ENCODE data around the gene TMEM140. TPM values are rescaled to one million over a fixed set of nuclear protein-coding genes. Genes with fewer than 3 reads are reported as not detected.

Gene TMEM140
- total RNA-seq: 1.2 TPM in 1 of 2 replicates, not detected in the other

DNA sequence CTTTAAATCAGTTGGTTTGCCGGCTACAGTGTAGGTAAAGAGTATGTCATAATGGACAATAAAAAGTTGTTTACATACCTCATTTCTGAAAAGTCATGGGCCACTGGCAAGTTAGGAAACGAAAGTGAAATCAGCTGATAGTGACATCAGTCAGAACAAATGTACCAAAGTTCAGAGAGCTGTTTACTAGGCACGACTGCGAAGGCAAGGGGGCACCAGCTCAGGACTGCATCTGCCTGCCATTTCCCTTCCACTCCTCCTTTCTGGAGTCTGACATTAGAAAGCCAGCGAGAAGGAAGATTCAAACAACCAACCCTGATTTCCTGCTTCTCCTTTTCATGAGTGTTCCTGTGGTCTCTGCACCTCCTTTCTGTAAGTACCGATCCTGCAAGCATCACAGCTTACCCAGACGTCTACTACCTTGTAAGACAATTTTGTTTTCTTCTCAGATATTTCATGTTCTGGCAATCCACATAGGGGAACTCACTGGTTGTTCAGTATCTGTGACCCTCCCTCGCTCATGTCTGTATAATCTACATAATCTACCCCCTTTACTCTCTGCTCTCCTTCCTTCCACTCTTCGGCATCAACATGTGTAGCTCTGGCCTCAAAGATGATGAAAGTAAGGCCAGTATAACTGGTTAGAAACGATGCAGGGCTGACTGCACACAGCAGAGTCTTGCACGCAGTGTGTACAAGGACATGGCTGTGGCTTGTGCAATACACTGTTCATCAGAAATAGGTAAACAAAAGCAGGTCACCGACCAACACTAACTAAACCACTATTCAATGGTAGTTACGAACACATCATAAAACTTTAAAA lies at the start of gene TMEM140:
TSS of gene TMEM140 (plus strand) at position 174 of the 823 bp plus-strand sequence. CDS start 16,370 bp downstream, outside the sequence.

DNA sequence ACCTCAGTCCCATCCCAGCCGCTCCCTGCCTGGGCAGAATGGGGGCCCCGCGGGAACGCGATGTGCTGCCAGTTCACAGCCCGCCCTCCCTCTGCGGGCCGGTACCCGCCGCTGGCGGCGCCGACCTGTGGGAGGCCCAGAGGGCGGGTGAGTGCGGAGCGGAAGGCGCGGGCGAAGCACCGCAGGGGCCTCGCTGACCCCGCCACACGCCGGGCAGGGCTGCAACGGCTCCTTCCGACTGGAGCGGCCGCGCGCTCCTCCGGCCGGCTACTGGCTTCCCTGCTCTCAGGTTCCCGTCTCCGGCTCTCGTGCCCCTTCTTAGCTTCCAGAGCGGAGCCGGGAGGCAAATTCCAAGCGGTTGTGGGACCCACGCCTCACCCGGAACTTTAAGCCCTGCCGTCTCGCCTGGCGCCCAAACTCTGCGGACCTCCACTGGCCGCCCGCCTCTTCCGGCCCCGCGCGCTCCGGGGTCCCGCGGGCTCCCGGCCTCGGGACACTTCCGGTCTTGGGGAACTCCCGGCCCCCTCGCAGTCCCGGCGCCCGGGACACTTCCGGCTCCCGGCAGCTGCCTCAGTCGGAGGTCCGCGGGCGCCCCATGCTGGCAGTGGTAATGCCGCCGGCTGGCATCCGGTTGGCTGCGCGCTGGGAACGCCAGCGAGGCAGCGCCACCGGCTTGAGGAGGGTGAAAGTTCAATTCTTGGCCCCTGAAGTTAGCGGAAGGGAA lies 22.6 kb downstream of the TMEM140 start, which contains the start of gene CYREN:
TSS of gene CYREN (minus strand) at position 434 of the 724 bp plus-strand sequence. CDS start 1,785 bp downstream, outside the sequence.

DNA sequence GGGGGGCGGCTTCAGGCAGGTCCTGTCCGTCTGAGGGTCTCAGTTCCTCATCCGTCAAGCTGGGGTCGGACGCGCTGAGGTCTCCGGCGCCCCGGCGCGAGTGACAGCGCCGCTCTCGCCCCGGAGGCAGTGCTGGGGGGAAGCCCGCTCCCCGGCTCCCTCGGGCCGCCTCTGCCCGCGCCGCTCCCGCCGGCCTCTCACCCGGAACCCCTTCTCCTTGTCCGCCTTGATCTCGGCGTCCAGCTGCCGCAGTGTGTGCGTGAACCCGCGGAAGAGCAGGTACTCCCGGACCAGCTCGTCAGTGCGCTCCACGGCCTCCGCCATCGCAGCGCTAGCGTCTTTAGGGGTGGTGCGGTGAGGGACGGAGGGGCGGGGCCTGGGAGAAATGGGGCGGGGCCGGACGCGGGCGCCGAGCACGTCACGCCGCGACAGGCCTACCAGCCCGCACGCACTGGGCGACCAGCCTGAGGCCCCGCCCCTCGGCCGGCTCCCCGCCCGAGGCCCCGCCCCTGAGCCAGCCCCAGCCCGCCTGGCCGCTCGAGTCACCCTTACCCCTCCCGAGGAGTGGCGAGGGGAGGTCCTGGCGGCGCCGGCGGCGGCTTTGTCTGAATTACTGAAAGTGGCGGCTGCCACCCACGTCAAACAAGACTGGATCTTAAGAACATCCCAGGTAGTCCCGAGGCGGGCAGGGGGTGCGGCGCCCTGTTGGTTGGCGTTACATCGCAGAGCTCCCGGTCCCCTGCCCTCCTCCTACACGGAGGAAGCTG lies 63.5 kb downstream of the TMEM140 start, which contains the start of gene WDR91:
TSS of gene WDR91 (minus strand) at position 348 of the 767 bp plus-strand sequence. CDS start at position 324, 24 bp downstream.

Other genes with a start within 250 kb of the TMEM140 start
- 0.64 and 0.96 TPM in 2 replicates for gene AGBL3, start 161.6 kb upstream of the TMEM140 start, total RNA-seq
- 50.1 and 55.0 TPM in 2 replicates for gene CYREN, start 22.6 kb downstream of the TMEM140 start, total RNA-seq
- 12.4 and 17.1 TPM in 2 replicates for gene WDR91, start 63.5 kb downstream of the TMEM140 start, total RNA-seq
- not detected in 2 replicates for gene STRA8, start 85.8 kb downstream of the TMEM140 start, total RNA-seq

Measured in tracheal epithelial cell (primary cell).